Measurements from ENCODE around the gene GSTM4.

GRCh38 chr1:109634292-109634691 lies 21.6 kb upstream of the GSTM4 start:
- TF ChIP-seq EZH2 (IDR thresholded peaks at IDR 0.05; ENCODE audit: borderline replicate concordance, low read depth, low read length, poor library complexity, severe bottlenecking), result no peak
- TF ChIP-seq, protein P1, sequence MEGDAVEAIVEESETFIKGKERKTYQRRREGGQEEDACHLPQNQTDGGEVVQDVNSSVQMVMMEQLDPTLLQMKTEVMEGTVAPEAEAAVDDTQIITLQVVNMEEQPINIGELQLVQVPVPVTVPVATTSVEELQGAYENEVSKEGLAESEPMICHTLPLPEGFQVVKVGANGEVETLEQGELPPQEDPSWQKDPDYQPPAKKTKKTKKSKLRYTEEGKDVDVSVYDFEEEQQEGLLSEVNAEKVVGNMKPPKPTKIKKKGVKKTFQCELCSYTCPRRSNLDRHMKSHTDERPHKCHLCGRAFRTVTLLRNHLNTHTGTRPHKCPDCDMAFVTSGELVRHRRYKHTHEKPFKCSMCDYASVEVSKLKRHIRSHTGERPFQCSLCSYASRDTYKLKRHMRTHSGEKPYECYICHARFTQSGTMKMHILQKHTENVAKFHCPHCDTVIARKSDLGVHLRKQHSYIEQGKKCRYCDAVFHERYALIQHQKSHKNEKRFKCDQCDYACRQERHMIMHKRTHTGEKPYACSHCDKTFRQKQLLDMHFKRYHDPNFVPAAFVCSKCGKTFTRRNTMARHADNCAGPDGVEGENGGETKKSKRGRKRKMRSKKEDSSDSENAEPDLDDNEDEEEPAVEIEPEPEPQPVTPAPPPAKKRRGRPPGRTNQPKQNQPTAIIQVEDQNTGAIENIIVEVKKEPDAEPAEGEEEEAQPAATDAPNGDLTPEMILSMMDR (conservative IDR thresholded peaks at IDR 0.05; ENCODE audit: low read depth, low read length), result no peak

All from A673 (cell line).